Limb (tissue), 2 donors: ENCODE results near the gene ZNF121.
A peak's percentile ranks its signal among the peaks of the same experiment; 100 is the strongest.

Source experiments
- DNase-seq, 2 donors: peaks; one replicate each; pipeline ENCODE4 v3.0.0-alpha.2; 2016; ENCODE audit errors: extremely low spot score in 2 of 2

The ZNF121 gene

DNA sequence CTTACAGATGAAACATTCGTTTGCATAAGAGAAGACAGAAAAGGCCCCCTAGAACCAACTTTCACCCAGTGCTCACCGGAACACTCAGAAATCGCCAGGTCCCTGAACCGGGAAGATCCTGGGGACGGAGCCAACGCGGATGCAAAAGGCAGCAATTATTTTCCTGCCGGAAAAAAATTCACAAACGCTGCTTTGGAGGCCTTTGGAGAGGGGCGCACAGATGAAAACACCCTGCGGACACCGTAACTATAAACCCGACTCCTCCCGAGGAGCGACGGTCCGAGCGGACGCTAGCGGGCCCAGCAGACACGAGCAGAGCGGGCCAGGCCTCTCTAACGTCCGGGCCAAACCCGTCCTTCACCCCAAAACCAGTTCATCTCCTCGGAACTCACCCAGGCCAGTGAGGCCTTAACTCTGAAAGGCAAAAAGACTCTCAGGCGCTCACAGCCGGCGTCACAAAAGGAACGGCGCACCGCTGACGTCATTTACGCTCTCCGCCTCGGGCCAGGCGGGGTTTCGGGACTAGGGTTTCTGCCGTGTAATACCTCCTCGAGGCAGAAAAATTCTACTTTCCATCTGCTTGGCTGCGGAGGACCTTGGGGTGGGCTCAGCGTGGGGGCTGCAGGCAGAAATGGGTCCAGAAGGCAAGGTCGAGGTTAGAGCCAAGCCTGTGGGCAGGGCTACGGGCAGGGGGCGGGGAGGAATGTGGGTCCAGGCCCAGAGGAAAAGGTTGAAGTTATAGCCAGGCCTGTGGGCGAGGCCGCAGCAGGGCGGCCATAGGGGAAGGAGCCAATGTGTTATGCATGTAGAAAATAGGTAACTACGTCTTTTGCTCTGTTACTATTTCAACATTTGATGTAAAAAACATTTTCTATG, 45.9 kb downstream of the ZNF121 start, which contains the start of gene ZNF426:
Gene ZNF426, minus strand, starts transcription at position 463 of the 876 bp plus-strand sequence. CDS start 2,413 bp downstream, outside the sequence.
- peak; percentile 93 to 96 for DNase-seq

GRCh38 chr19:9535934-9536333, 48.4 kb downstream of the ZNF121 start:
- DNase-seq: no peak

GRCh38 chr19:9531933-9532332, 52.4 kb downstream of the ZNF121 start:
- DNase-seq: no peak

DNA sequence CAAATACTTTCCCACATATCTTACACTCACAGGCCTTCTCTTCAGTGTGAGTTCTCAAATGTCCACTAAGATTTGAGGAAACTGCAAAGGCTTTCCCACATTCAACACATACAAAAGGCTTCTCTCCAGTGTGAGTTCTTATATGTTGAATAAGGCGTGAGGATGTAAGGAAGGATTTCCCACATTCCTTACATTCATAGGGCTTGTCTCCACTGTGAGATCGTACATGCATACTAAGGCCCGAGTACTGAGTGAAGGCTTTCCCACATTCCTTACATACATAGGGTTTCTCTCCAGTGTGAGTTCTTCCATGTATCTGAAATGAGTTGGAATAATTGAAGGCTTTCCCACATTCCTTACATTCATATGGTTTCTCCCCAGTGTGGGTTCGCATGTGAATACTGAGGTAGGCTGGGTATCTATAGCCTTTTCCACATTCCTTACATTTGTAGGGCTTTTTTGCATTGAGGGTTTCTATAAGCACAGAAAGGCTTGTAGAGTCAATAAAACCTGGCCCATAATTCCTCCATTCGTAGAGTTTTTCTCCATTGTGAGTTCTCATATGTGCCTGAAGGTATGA, 55.5 kb downstream of the ZNF121 start:
- no peak for DNase-seq

GRCh38 chr19:9523885-9524474, 60.3 kb downstream of the ZNF121 start:
- no peak for DNase-seq
